GM12878 (cell line): ENCODE results near the gene CHST8. TPM values are rescaled to one million over a fixed set of nuclear protein-coding genes. Genes with fewer than 3 reads are reported as not detected.

ENCODE experiments used
- ATAC-seq: fragments of 200-7000 bp; cut with Tn5 transposase; 3 replicates; pipeline ENCODE4 v1.9.1; 2020; ENCODE audit warnings: mild to moderate bottlenecking, moderate library complexity
- BruUV-seq: library from RNA; stranded (reverse); fragments of 400-500 nt; replicated peaks from 2 replicates; lab custom pipeline; 2021; lab: Mats Ljungman, UMichigan
- CTCF ChIA-PET: fragments of 300-600 bp; sonication (Branson Sonifier 250); formaldehyde crosslinking; extraction: SDS; loops from one replicate; lab custom pipeline; 2021; ENCODE audit warnings: inconsistent platforms; lab: Yijun Ruan, JAX
- POLR2A ChIA-PET: fragments of 350-600 bp; formaldehyde crosslinking; extraction: SDS; loops from one replicate; lab custom pipeline; 2021; ENCODE audit warnings: inconsistent platforms; lab: Charles Lee
- RAD21 ChIA-PET: fragments of 300-600 bp; sonication (Branson Sonifier 250); formaldehyde crosslinking; loops from one replicate; lab custom pipeline; 2023; ENCODE audit warnings: antibody characterized with exemption; ENCODE audit not compliant: unreplicated experiment; lab: Charles Lee
- SMC1A ChIA-PET: fragments of 300-600 bp; sonication (Branson Sonifier 250); formaldehyde crosslinking; loops from one replicate; lab custom pipeline; 2023; ENCODE audit not compliant: unreplicated experiment, uncharacterized antibody; lab: Charles Lee
- DNase-seq: peaks from one replicate; pipeline ENCODE4 v3.0.0-alpha.2; 2011; ENCODE audit warnings: low read depth, low spot score
- FAIRE-seq: peaks from 3 replicates; lab custom pipeline; 2011; peaks lifted over from hg19 to GRCh38; lab: Jason Lieb, UNC
- H2AFZ ChIP-seq: 2 replicates; pipeline ENCODE4 v1.6.0; 2011; ENCODE audit warnings: low read depth, low read length, control low read depth; ENCODE audit not compliant: control insufficient read depth
- H3K27ac ChIP-seq: 2 replicates; pipeline ENCODE4 v1.5.1; 2011; ENCODE audit warnings: control low read depth; ENCODE audit not compliant: control insufficient read depth, insufficient read depth
- H3K27me3 ChIP-seq, 2 experiments: replicated peaks in 1 of 2; 2 replicates each; pipeline versions ENCODE4 v1.6.0 to v1.6.1; 2011; ENCODE audit warnings: low read length in 1 of 2; ENCODE audit not compliant: control insufficient read depth in 2 of 2, insufficient read depth in 2 of 2
- H3K36me3 ChIP-seq, 2 experiments: 2 replicates each; pipeline ENCODE4 v1.5.1; 2011; ENCODE audit warnings: low read length in 1 of 2; ENCODE audit not compliant: control insufficient read depth in 2 of 2, insufficient read depth in 2 of 2
- H3K4me1 ChIP-seq: 2 replicates; pipeline ENCODE4 v1.6.1; 2011; ENCODE audit warnings: mild to moderate bottlenecking, low read length, moderate library complexity, mixed read lengths; ENCODE audit not compliant: control insufficient read depth, insufficient read depth
- H3K4me2 ChIP-seq: 2 replicates; pipeline ENCODE4 v1.6.0; 2011; ENCODE audit warnings: control low read depth; ENCODE audit not compliant: control insufficient read depth, insufficient read depth
- H3K4me3 ChIP-seq: fragments of 200-600 bp; sonication (generic); 2 replicates; pipeline ENCODE4 v1.5.1; 2016
- H3K79me2 ChIP-seq: 2 replicates; pipeline ENCODE4 v1.6.0; 2011; ENCODE audit warnings: low read length; ENCODE audit not compliant: control insufficient read depth, insufficient read depth
- H3K9ac ChIP-seq: 2 replicates; pipeline ENCODE4 v1.8.0; 2011; ENCODE audit warnings: low read length, control low read depth, mixed read lengths; ENCODE audit not compliant: control insufficient read depth, insufficient read depth
- H3K9me3 ChIP-seq: replicated peaks from 3 replicates; pipeline ENCODE4 v1.5.1; 2011; ENCODE audit warnings: mild to moderate bottlenecking, low read length; ENCODE audit not compliant: control insufficient read depth, insufficient read depth
- H4K20me1 ChIP-seq: 2 replicates; pipeline ENCODE4 v1.6.0; 2011; ENCODE audit not compliant: control insufficient read depth, insufficient read depth
- BCLAF1 ChIP-seq: fragments of 450-650 bp; IDR thresholded peaks from 2 replicates; pipeline ENCODE4 v1.6.1; 2017; ENCODE audit warnings: antibody characterized with exemption, mild to moderate bottlenecking, moderate library complexity
- ETV6 ChIP-seq, 2 experiments: fragments of 450-650 bp in 1 of 2; IDR thresholded peaks in 1 of 2; conservative IDR thresholded peaks in 1 of 2; 2 replicates each; pipeline ENCODE4 v1.6.1; 2014; ENCODE audit warnings: antibody characterized with exemption in 1 of 2, borderline replicate concordance in 1 of 2, low read depth in 1 of 2, mild to moderate bottlenecking in 1 of 2, moderate library complexity in 1 of 2
- GABPA ChIP-seq: IDR thresholded peaks from 2 replicates; pipeline ENCODE4 v1.6.1; 2014; ENCODE audit warnings: antibody characterized with exemption, low read depth, mild to moderate bottlenecking, inconsistent platforms
- JUNB ChIP-seq: IDR thresholded peaks from 2 replicates; pipeline ENCODE4 v1.6.1; 2016; ENCODE audit warnings: antibody characterized with exemption, mild to moderate bottlenecking
- KAT2A ChIP-seq: conservative IDR thresholded peaks from 2 replicates; pipeline ENCODE4 v1.6.1; 2011; ENCODE audit warnings: low read depth, low read length; ENCODE audit not compliant: control insufficient read depth
- PAX5 ChIP-seq: IDR thresholded peaks from 2 replicates; pipeline ENCODE4 v1.6.1; 2011; ENCODE audit warnings: low read depth, low read length, borderline replicate concordance
- SMAD1 ChIP-seq: fragments of 450-650 bp; IDR thresholded peaks from 2 replicates; pipeline ENCODE4 v1.6.1; 2018; ENCODE audit warnings: mild to moderate bottlenecking, low read depth; ENCODE audit not compliant: partially characterized antibody
- TCF12 ChIP-seq: IDR thresholded peaks from 2 replicates; pipeline ENCODE4 v1.6.1; 2011; ENCODE audit warnings: low read depth, mild to moderate bottlenecking, low read length
- ZNF687 ChIP-seq: fragments of 450-650 bp; IDR thresholded peaks from 2 replicates; pipeline ENCODE4 v1.6.1; 2017; ENCODE audit warnings: mild to moderate bottlenecking, moderate library complexity
- WGBS: methylation state at CpG from one replicate; pipeline ENCODE4 v1.1.6; 2016; ENCODE audit warnings: low lambda C conversion rate; ENCODE audit not compliant: insufficient replicate concordance, insufficient coverage; ENCODE audit errors: missing lambda C conversion rate; 5-methylcytosine and 5-hydroxymethylcytosine counted together
- in situ Hi-C: fragments of 300-500 bp; cut with MboI; formaldehyde crosslinking; loops from 9 replicates; pipeline ENCODE4 v1.14.3; 2018; ENCODE audit warnings: mixed read lengths
- intact Hi-C: fragments of 100-400 bp; cut with micrococcal nuclease; formaldehyde crosslinking; loops from one replicate; pipeline ENCODE4 v1.14.2; 2022; ENCODE audit not compliant: unreplicated experiment
- polyA plus RNA-seq, 11 experiments: library from polyadenylated mRNA; depleted of rRNA in 4 of 11; unstranded in 6 of 11; stranded (reverse) in 5 of 11; fragments of >200 nt; fragmentation: Nextera tagmentation in 4 of 11; fragmentation: Illumina TruSeq in 1 of 11; extraction: Ambion mirVana in 4 of 11; extraction: Trizol in 1 of 11; gene quantifications; 1 replicate in 1 of 11; 2 replicates in 10 of 11; pipeline versions ENCODE4 v1.2.1 to v1.2.3, GENCODE V29; 2011 to 2016; ENCODE audit warnings: inconsistent platforms in 2 of 11, missing spikeins in 2 of 11, low read depth in 1 of 11
- total RNA-seq, 4 experiments: library from RNA; depleted of rRNA in 3 of 4; stranded (reverse); fragments of >200 nt in 3 of 4; fragmentation: Illumina TruSeq in 1 of 4; extraction: Trizol in 1 of 4; gene quantifications; 2 replicates each; pipeline versions ENCODE4 v1.2.1 to v1.2.3, GENCODE V29; 2013 to 2021

Gene CHST8
- total and polyA plus RNA-seq, 10 of the 15 experiments (the other 5 are each of a cell fraction or from before 2014, with no cell fraction given) = 0.06 TPM; not detected in 9

GRCh38 chr19:33704271-33704670 is 82.5 kb downstream of the CHST8 start:
- no peaks in the 10 kb centered on the region for H3K36me3 ChIP-seq
- H3K4me1 ChIP-seq = no peaks in the 10 kb centered on the region
- in situ Hi-C loops = no loop called here
- H3K9ac ChIP-seq = no peak overlapping the region
- SMC1A ChIA-PET = no interaction called here
- 42% methylated on average over 2 of the region's 2 CpGs for WGBS
- H3K4me2 ChIP-seq = no peak overlapping the region
- RAD21 ChIA-PET = no interaction called here
- no peak overlapping the region for H3K4me3 ChIP-seq
- no peak for ATAC-seq
- no peak for TF ChIP-seq PAX5
- no peak for TF ChIP-seq BCLAF1
- no peak for TF ChIP-seq JUNB
- TF ChIP-seq KAT2A = no peak
- TF ChIP-seq ETV6 (conservative IDR thresholded peaks at IDR 0.05 in 1 of 2, IDR thresholded peaks at IDR 0.05 in 1 of 2; ENCODE audit: borderline replicate concordance in 1 of 2, low read depth in 1 of 2) = no peak
- TF ChIP-seq SMAD1 = no peak
- no peak for TF ChIP-seq GABPA
- no peak for TF ChIP-seq TCF12
- TF ChIP-seq ZNF687 = no peak
- TF ChIP-seq, all 136 proteins: peak for 0
- Histone ChIP-seq H4K20me1 (no peaks in the 10 kb centered on the region), H3K9me3 (no peaks in the 10 kb centered on the region), H3K27ac (no peak overlapping the region), H3K27me3 (no peaks in the 10 kb centered on the region; a peak in 1 of 4 replicates), H3K79me2 (no peaks in the 10 kb centered on the region), H2AFZ (no peak overlapping the region)
- DNase-seq (no peak), FAIRE-seq (no peak)
- POLR2A ChIA-PET = no interaction called here
- BruUV-seq = no TSS peak
- intact Hi-C loops = no loop called here
- CTCF ChIA-PET = no interaction called here
